Astrocyte (in vitro differentiated cells and primary cell): ENCODE results near the gene CTNNA3. TPM values are rescaled to one million over a fixed set of nuclear protein-coding genes. Genes with fewer than 3 reads are reported as not detected.

Experiments used
- DNase-seq: peaks from one replicate; pipeline ENCODE4 v3.0.0-alpha.2; 2010; ENCODE audit warnings: low read depth
- FAIRE-seq: peaks from 2 replicates; lab custom pipeline; 2011; peaks lifted over from hg19 to GRCh38; lab: Jason Lieb, UNC
- H2AFZ ChIP-seq: 2 replicates; pipeline ENCODE4 v1.6.0; 2012; ENCODE audit warnings: low read depth, low read length, inconsistent platforms
- H3K27ac ChIP-seq: 2 replicates; pipeline ENCODE4 v1.5.1; 2011; ENCODE audit warnings: low read depth, low read length, inconsistent platforms
- H3K27me3 ChIP-seq: 2 replicates; pipeline ENCODE4 v1.6.0; 2011; ENCODE audit warnings: low read length, inconsistent platforms; ENCODE audit not compliant: insufficient read depth
- H3K36me3 ChIP-seq: 2 replicates; pipeline ENCODE4 v1.5.1; 2011; ENCODE audit warnings: low read length, inconsistent platforms; ENCODE audit not compliant: insufficient read depth
- H3K4me1 ChIP-seq: 2 replicates; pipeline ENCODE4 v1.5.1; 2011; ENCODE audit warnings: low read length, inconsistent platforms; ENCODE audit not compliant: insufficient read depth
- H3K4me2 ChIP-seq: 2 replicates; pipeline ENCODE4 v1.6.0; 2012; ENCODE audit warnings: low read length, inconsistent platforms
- H3K4me3 ChIP-seq: 2 replicates; pipeline ENCODE4 v1.5.1; 2011; ENCODE audit warnings: low read depth, mild to moderate bottlenecking, low read length, inconsistent platforms; ENCODE audit not compliant: insufficient read depth
- H3K79me2 ChIP-seq: 2 replicates; pipeline ENCODE4 v1.6.0; 2012; ENCODE audit warnings: mild to moderate bottlenecking, low read length, inconsistent platforms; ENCODE audit not compliant: insufficient read depth
- H3K9ac ChIP-seq: 2 replicates; pipeline ENCODE4 v1.6.0; 2012; ENCODE audit warnings: mild to moderate bottlenecking, low read length, inconsistent platforms
- H3K9me3 ChIP-seq: 2 replicates; pipeline ENCODE4 v1.5.1; 2012; ENCODE audit warnings: low read depth, mild to moderate bottlenecking, low read length, inconsistent platforms; ENCODE audit not compliant: insufficient read depth
- H4K20me1 ChIP-seq: 2 replicates; pipeline ENCODE4 v1.6.0; 2012; ENCODE audit warnings: low read length, inconsistent platforms; ENCODE audit not compliant: insufficient read depth
- H3K27ac Mint-ChIP-seq: one replicate; pipeline ENCODE4 v1.8.0; 2021; ENCODE audit warnings: mild to moderate bottlenecking, mixed read lengths; ENCODE audit not compliant: unreplicated experiment
- H3K27me3 Mint-ChIP-seq: one replicate; pipeline ENCODE4 v1.8.0; 2021; ENCODE audit warnings: low read depth, mixed read lengths; ENCODE audit not compliant: unreplicated experiment
- H3K36me3 Mint-ChIP-seq: one replicate; pipeline ENCODE4 v1.8.0; 2021; ENCODE audit warnings: low read depth, mixed read lengths; ENCODE audit not compliant: unreplicated experiment
- H3K4me1 Mint-ChIP-seq: one replicate; pipeline ENCODE4 v1.8.0; 2021; ENCODE audit warnings: low read depth, mixed read lengths; ENCODE audit not compliant: unreplicated experiment
- H3K4me3 Mint-ChIP-seq: one replicate; pipeline ENCODE4 v1.8.0; 2021; ENCODE audit warnings: mild to moderate bottlenecking, moderate library complexity, mixed read lengths; ENCODE audit not compliant: unreplicated experiment
- H3K9me3 Mint-ChIP-seq: one replicate; pipeline ENCODE4 v1.8.0; 2021; ENCODE audit warnings: mild to moderate bottlenecking, mixed read lengths; ENCODE audit not compliant: unreplicated experiment
- EZH2 ChIP-seq: IDR thresholded peaks from 2 replicates; pipeline ENCODE4 v1.6.1; 2012; ENCODE audit warnings: mild to moderate bottlenecking, low read length, inconsistent platforms; ENCODE audit not compliant: insufficient read depth
- total RNA-seq: library from RNA; stranded (reverse); gene quantifications from 2 replicates; pipeline ENCODE4 v1.2.1, GENCODE V29; 2021
- TF ChIP-seq, protein P1 (sequence below): IDR thresholded peaks from 2 replicates; pipeline ENCODE4 v1.5.1; 2011; ENCODE audit warnings: low read depth, mild to moderate bottlenecking, inconsistent platforms, low read length, moderate library complexity; ENCODE audit not compliant: insufficient read depth

Gene CTNNA3
- total RNA-seq, 1 donor from 2014 or later = 0.73 TPM

DNA sequence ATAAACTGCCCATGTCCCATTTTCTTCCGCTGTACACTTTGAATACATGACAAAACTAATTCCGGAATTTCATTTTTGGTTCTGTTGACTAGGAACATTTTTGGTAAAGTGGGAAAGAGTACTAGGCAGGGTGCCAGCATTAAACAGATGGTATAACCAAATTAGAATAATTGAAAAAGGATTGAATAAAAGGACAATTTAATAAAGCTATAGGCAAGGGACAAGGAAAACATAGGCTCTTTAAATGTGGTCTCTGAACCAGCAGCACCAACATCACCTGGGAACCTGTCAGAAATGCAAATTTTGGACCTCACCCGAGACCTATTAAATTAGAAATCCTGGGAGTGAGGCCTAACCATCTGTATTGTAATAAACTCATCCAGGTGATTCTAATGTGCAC, 393.3 kb downstream of the CTNNA3 start:
- Histone ChIP-seq H3K4me2 (no peak overlapping the region), H4K20me1 (no peaks in the 10 kb centered on the region), H3K4me1 (no peaks in the 10 kb centered on the region), H2AFZ (no peak overlapping the region), H3K36me3 (no peaks in the 10 kb centered on the region), H3K27me3 (no peaks in the 10 kb centered on the region), H3K4me3 (no peak overlapping the region), H3K9me3 (no peaks in the 10 kb centered on the region), H3K79me2 (no peaks in the 10 kb centered on the region), H3K9ac (no peak overlapping the region), H3K27ac (no peak overlapping the region)
- H3K27me3 Mint-ChIP-seq = no peaks in the 10 kb centered on the region
- no peak for FAIRE-seq
- TF ChIP-seq, protein P1, sequence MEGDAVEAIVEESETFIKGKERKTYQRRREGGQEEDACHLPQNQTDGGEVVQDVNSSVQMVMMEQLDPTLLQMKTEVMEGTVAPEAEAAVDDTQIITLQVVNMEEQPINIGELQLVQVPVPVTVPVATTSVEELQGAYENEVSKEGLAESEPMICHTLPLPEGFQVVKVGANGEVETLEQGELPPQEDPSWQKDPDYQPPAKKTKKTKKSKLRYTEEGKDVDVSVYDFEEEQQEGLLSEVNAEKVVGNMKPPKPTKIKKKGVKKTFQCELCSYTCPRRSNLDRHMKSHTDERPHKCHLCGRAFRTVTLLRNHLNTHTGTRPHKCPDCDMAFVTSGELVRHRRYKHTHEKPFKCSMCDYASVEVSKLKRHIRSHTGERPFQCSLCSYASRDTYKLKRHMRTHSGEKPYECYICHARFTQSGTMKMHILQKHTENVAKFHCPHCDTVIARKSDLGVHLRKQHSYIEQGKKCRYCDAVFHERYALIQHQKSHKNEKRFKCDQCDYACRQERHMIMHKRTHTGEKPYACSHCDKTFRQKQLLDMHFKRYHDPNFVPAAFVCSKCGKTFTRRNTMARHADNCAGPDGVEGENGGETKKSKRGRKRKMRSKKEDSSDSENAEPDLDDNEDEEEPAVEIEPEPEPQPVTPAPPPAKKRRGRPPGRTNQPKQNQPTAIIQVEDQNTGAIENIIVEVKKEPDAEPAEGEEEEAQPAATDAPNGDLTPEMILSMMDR = no peak
- no peak for TF ChIP-seq EZH2
- no peak overlapping the region for H3K27ac Mint-ChIP-seq
- no peaks in the 10 kb centered on the region for H3K36me3 Mint-ChIP-seq
- H3K4me1 Mint-ChIP-seq = no peaks in the 10 kb centered on the region
- no peaks in the 10 kb centered on the region for H3K9me3 Mint-ChIP-seq
- no peak overlapping the region for H3K4me3 Mint-ChIP-seq
- DNase-seq = no peak

DNA sequence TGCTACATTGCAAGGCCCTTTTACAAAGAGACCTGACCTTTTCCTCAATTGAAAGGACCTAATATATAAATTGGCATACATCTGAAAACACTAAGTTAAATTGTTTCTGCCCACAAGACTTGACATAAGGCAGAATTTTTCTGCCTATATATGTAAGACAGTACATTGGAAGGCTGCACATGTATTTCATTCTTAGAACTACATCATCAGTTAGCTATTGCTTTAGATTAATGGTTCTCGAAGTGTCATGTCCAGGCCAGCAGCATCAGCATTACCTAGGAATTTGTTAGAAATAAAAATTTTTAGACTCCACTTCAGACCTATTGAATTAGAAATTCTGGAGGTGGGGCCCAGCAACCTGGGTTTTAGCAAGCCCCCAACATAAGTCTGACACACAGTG, 396.2 kb downstream of the CTNNA3 start:
- Mint-ChIP-seq H3K27me3 (no peaks in the 10 kb centered on the region), H3K36me3 (no peaks in the 10 kb centered on the region), H3K4me1 (no peaks in the 10 kb centered on the region), H3K9me3 (no peaks in the 10 kb centered on the region), H3K27ac (no peak overlapping the region), H3K4me3 (no peak overlapping the region)
- Histone ChIP-seq H3K9me3 (no peaks in the 10 kb centered on the region), H3K36me3 (no peaks in the 10 kb centered on the region), H2AFZ (no peak overlapping the region), H3K27ac (no peak overlapping the region), H3K4me1 (no peaks in the 10 kb centered on the region), H4K20me1 (no peaks in the 10 kb centered on the region), H3K27me3 (no peaks in the 10 kb centered on the region), H3K4me3 (no peak overlapping the region), H3K4me2 (no peak overlapping the region), H3K79me2 (no peaks in the 10 kb centered on the region), H3K9ac (no peak overlapping the region)
- FAIRE-seq (no peak), DNase-seq (no peak)
- TF ChIP-seq, protein P1 = no peak
- no peak for TF ChIP-seq EZH2

DNA sequence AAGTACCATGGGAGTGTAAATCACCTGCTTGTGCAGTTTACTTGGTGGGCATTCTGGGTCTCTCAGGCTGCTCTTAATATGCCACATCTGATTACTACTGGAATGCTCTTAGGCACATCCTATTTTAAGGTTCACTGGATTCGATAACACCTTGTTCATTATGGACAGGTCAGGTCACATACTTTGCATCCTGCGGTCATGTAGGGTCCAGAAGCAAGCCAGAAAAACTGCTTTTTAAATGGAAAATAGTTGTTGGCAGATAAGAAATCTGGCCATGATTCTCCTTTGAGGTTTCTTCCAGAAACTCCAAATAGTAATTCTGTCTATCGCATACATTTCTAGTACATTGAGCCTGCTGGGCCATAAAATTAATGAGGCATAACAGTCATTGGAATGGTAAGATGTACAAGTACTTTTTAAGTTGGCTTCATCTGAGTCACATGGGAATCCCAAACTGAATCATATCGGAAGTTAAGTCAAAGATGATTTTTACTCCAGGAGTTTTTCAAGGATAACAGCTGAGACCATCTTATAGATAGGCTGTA, 398.3 kb downstream of the CTNNA3 start:
- H3K4me3 ChIP-seq = no peak overlapping the region
- no peaks in the 10 kb centered on the region for H4K20me1 ChIP-seq
- H2AFZ ChIP-seq = no peak overlapping the region
- Mint-ChIP-seq H3K27ac (no peak overlapping the region), H3K27me3 (no peaks in the 10 kb centered on the region), H3K36me3 (no peaks in the 10 kb centered on the region), H3K9me3 (no peaks in the 10 kb centered on the region), H3K4me1 (no peaks in the 10 kb centered on the region), H3K4me3 (no peak overlapping the region)
- DNase-seq (no peak), FAIRE-seq (no peak)
- no peaks in the 10 kb centered on the region for H3K9me3 ChIP-seq
- no peak overlapping the region for H3K4me2 ChIP-seq
- H3K36me3 ChIP-seq = no peaks in the 10 kb centered on the region
- no peaks in the 10 kb centered on the region for H3K79me2 ChIP-seq
- no peak for TF ChIP-seq EZH2
- TF ChIP-seq, protein P1 = no peak
- no peaks in the 10 kb centered on the region for H3K4me1 ChIP-seq
- H3K27ac ChIP-seq = no peak overlapping the region
- H3K9ac ChIP-seq = no peak overlapping the region
- H3K27me3 ChIP-seq = no peaks in the 10 kb centered on the region
